A549 (cell line): ENCODE results near the gene OR1F1.

Experiments used
- CBX2 ChIP-seq: fragments of 200-600 bp; sonication (generic); IDR thresholded peaks from 2 replicates; pipeline ENCODE4 v1.6.1; 2016; ENCODE audit warnings: low read depth, mild to moderate bottlenecking, borderline replicate concordance
- CHD4 ChIP-seq: fragments of 200-600 bp; sonication (generic); IDR thresholded peaks from 2 replicates; pipeline ENCODE4 v1.6.1; 2016; ENCODE audit warnings: antibody characterized with exemption, mild to moderate bottlenecking, borderline replicate concordance
- HOXB5 ChIP-seq: fragments of 250-450 bp; sonication (Bioruptor Pico); IDR thresholded peaks from 2 replicates; pipeline ENCODE4 v1.5.0; 2020; ENCODE audit warnings: mild to moderate bottlenecking, moderate library complexity
- POLR2AphosphoS2 ChIP-seq: conservative IDR thresholded peaks from 2 replicates; pipeline ENCODE4 v1.6.1; 2012; ENCODE audit warnings: low read length, improper control_type of control experiment, inconsistent platforms
- RAD21 ChIP-seq, 2 experiments: fragments of >200 bp in 1 of 2; sonication (Bioruptor Twin) in 1 of 2; formaldehyde crosslinking in 1 of 2; IDR thresholded peaks in 1 of 2; conservative IDR thresholded peaks in 1 of 2; 2 replicates in 1 of 2; 3 replicates in 1 of 2; pipeline ENCODE4 v1.6.1; 2012 to 2018; ENCODE audit warnings: inconsistent platforms in 1 of 2
- TF ChIP-seq, protein P1 (sequence below): fragments of 450-650 bp; IDR thresholded peaks from 2 replicates; pipeline ENCODE4 v1.6.1; 2014; ENCODE audit warnings: antibody characterized with exemption
- TF ChIP-seq, protein P2 (sequence below): fragments of >200 bp; sonication (Bioruptor Twin); formaldehyde crosslinking; IDR thresholded peaks from 3 replicates; pipeline ENCODE4 v1.5.1; 2016
- TF ChIP-seq, protein P3 (sequence below): fragments of 150-350 bp; IDR thresholded peaks from 2 replicates; pipeline ENCODE4 v1.6.1; 2014; ENCODE audit warnings: low read depth, mild to moderate bottlenecking, low read length

DNA sequence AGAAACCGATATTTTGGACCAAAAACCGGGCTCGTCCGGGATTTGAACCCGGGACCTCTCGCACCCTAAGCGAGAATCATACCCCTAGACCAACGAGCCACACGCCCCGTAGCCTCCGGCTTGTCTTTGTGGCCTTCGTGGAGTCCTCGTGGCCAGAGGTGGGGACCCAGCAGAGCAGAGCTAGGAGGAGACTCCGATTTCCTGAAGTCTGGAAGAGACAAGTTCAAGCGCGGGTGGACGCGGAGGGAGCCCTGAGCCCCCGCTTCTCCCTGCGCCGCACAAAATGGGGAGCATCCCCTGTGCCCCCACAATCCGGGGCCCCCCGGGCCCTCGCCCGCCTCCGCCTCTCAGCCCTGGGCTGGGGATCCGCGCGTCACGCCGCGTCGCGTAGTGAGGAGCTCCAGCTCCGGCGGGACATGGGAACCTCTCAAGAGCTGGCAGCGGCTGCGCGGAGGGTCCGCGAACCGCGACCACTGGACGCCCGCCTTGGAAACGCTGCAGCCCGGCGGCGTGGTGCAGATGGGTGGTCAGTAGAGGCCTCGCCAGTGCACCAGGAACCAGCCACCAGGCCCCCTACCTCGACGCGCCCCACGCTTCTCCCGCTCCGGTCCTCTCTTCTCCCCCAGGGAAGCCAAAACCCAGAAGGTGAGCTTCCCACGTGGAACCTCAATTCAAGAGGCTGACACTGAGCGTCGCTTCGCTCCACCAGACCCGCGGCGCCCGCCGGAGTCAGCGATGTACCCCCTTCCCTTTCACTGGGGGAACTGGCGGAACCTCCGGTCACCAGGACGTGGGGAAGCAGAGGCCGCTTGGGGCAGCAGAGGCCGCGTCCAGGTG is 5.2 kb upstream of the OR1F1 start:
- TF ChIP-seq HOXB5 (CRISPR knock-in tag), result no peak
- TF ChIP-seq, protein P1, sequence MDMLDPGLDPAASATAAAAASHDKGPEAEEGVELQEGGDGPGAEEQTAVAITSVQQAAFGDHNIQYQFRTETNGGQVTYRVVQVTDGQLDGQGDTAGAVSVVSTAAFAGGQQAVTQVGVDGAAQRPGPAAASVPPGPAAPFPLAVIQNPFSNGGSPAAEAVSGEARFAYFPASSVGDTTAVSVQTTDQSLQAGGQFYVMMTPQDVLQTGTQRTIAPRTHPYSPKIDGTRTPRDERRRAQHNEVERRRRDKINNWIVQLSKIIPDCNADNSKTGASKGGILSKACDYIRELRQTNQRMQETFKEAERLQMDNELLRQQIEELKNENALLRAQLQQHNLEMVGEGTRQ, result no peak
- TF ChIP-seq, protein P2, sequence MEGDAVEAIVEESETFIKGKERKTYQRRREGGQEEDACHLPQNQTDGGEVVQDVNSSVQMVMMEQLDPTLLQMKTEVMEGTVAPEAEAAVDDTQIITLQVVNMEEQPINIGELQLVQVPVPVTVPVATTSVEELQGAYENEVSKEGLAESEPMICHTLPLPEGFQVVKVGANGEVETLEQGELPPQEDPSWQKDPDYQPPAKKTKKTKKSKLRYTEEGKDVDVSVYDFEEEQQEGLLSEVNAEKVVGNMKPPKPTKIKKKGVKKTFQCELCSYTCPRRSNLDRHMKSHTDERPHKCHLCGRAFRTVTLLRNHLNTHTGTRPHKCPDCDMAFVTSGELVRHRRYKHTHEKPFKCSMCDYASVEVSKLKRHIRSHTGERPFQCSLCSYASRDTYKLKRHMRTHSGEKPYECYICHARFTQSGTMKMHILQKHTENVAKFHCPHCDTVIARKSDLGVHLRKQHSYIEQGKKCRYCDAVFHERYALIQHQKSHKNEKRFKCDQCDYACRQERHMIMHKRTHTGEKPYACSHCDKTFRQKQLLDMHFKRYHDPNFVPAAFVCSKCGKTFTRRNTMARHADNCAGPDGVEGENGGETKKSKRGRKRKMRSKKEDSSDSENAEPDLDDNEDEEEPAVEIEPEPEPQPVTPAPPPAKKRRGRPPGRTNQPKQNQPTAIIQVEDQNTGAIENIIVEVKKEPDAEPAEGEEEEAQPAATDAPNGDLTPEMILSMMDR, result no peak; the same call in 2 of the 3 replicates
- TF ChIP-seq, protein P3, sequence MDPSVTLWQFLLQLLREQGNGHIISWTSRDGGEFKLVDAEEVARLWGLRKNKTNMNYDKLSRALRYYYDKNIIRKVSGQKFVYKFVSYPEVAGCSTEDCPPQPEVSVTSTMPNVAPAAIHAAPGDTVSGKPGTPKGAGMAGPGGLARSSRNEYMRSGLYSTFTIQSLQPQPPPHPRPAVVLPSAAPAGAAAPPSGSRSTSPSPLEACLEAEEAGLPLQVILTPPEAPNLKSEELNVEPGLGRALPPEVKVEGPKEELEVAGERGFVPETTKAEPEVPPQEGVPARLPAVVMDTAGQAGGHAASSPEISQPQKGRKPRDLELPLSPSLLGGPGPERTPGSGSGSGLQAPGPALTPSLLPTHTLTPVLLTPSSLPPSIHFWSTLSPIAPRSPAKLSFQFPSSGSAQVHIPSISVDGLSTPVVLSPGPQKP, result no peak
- TF ChIP-seq RAD21 (conservative IDR thresholded peaks at IDR 0.05 in 1 of 2, IDR thresholded peaks at IDR 0.05 in 1 of 2), result peak; percentile 23 to 43; a peak in 4 of 5 replicates
- no peak for TF ChIP-seq CBX2
- no peak for TF ChIP-seq POLR2AphosphoS2
- TF ChIP-seq CHD4, result no peak
